Measurements from ENCODE around the gene CD177. TPM values are rescaled to one million over a fixed set of nuclear protein-coding genes. Genes with fewer than 3 reads are reported as not detected.
"Not testable (repeated sequence)": the region's sequence is repeated elsewhere in the genome, so short reads cannot be mapped to it uniquely, and the experiment has no call there.

Gene CD177
- total RNA-seq, 1 donor from 2014 or later, result not detected

DNA sequence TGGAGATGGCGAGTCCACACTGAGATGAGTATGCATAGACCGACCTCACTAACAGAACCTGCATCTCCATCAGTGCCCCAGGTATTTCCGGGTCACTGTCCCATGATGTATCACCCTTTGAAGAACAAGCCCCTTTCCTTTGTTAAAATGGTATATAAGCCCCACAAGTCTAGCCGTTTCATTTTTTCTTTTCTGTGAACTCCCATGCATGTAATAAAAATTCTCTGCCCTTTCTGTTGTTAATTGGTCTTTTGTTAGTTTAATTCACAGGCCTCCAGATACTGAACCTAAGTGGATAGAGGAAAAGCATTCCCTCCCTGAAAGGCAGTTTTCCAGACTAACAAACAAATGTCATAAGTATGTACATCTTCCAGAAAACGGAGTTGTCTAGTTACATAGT, 15.0 kb upstream of the CD177 start:
- peaks cover 57% of the 10 kb centered on the region for H3K9me3 Mint-ChIP-seq
- no peaks in the 10 kb centered on the region for H3K4me1 Mint-ChIP-seq
- H3K27me3 Mint-ChIP-seq (ENCODE audit: low read depth), result no peaks in the 10 kb centered on the region

DNA sequence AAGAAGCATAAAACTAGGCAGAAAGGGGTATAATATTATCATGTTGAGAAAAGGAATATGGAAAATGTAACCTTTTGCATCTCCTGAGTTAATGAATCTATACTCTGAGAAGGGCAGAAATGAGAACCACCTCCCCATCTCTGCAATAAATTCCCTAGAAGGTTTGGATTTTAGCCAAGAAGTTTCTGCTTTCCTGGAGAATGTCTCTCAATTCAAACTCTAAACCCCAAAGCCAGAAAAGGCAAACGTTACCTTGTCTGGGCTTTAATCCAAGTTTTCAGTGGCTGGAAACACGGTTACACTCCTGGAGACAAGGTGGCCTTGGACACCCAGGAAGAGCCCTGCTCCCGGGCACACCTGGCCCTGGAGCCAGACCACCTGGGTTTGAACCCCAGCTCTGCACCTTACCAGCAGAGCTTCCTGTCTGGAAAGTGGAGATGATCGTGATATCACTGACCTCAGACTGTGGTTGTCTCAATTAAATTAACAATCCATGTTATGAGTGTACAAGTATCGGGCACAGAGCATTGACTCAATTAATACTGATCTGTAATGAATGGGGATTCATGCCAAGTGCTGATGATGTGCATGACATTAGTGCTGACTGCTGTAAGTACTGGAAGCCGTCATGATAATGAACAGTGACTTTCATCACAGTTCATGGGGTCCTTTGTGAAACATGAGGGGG, 14.1 kb upstream of the CD177 start:
- peaks cover 51% of the 10 kb centered on the region for H3K9me3 Mint-ChIP-seq
- H3K27me3 Mint-ChIP-seq (ENCODE audit: low read depth); H3K36me3 Mint-ChIP-seq; H3K4me3 Mint-ChIP-seq; DNase-seq (ENCODE audit: low spot score in 2 of 2, unreplicated experiment in 2 of 2); H3K27ac Mint-ChIP-seq; H3K4me1 Mint-ChIP-seq: not testable (repeated sequence)

More for the DNA sequence above, 15.0 kb upstream of the CD177 start:
- Mint-ChIP-seq H3K27ac (no peak overlapping the region), H3K4me3 (no peak overlapping the region), H3K36me3 (no peaks in the 10 kb centered on the region)
- no peak for TF ChIP-seq CTCF (IDR thresholded peaks at IDR 0.05; ENCODE audit: unreplicated experiment)
- no peak for DNase-seq (ENCODE audit: low spot score in 2 of 2, unreplicated experiment in 2 of 2)

GRCh38 chr19:43340101-43340500, 13.4 kb upstream of the CD177 start:
- H3K36me3 Mint-ChIP-seq; H3K27me3 Mint-ChIP-seq (ENCODE audit: low read depth); H3K27ac Mint-ChIP-seq; DNase-seq (ENCODE audit: low spot score in 2 of 2, unreplicated experiment in 2 of 2); H3K4me1 Mint-ChIP-seq; H3K4me3 Mint-ChIP-seq: not testable (repeated sequence)
- peaks cover 51% of the 10 kb centered on the region for H3K9me3 Mint-ChIP-seq

DNA sequence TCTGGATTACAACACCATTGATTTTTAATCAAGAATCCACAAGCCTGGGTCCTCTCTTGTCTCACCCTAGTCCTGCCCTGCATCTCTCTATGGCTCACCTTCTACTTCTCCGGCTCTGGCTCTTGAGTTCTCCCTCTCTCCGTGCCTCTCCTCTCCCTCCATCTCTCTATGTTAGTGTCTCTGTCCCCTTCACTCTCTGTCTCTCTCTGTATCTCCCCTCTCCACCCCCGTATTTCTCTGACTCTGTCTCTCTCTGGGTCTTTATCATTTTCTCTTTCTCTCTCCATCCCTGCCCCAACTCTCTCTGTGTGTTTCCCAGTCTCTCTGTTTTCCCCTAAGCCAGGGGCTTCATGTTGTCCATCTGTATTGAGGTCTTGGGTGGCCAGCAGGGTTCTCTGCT, 12.4 kb upstream of the CD177 start:
- not testable (repeated sequence) for DNase-seq (ENCODE audit: low spot score in 2 of 2, unreplicated experiment in 2 of 2); H3K4me1 Mint-ChIP-seq; H3K27me3 Mint-ChIP-seq (ENCODE audit: low read depth); H3K36me3 Mint-ChIP-seq; H3K27ac Mint-ChIP-seq; H3K4me3 Mint-ChIP-seq
- H3K9me3 Mint-ChIP-seq, result peaks cover 48% of the 10 kb centered on the region

- not testable (repeated sequence) for DNase-seq (ENCODE audit: low spot score in 2 of 2, unreplicated experiment in 2 of 2); H3K27ac Mint-ChIP-seq; H3K36me3 Mint-ChIP-seq; H3K27me3 Mint-ChIP-seq (ENCODE audit: low read depth); H3K4me3 Mint-ChIP-seq; H3K4me1 Mint-ChIP-seq
- H3K9me3 Mint-ChIP-seq, result peaks cover 39% of the 10 kb centered on the region
These were observed 11.4 kb upstream of the CD177 start for GRCh38 chr19:43342104-43342503.

- not testable (repeated sequence) for H3K27ac Mint-ChIP-seq
- H3K9me3 Mint-ChIP-seq, result peaks cover 36% of the 10 kb centered on the region
These were observed 9.1 kb upstream of the CD177 start for GRCh38 chr19:43344347-43344925.

GRCh38 chr19:43349813-43350212, 3.7 kb upstream of the CD177 start:
- not testable (repeated sequence) for DNase-seq (ENCODE audit: low spot score in 2 of 2, unreplicated experiment in 2 of 2); H3K36me3 Mint-ChIP-seq; H3K4me1 Mint-ChIP-seq; H3K4me3 Mint-ChIP-seq; H3K27ac Mint-ChIP-seq
- peaks cover 16% of the 10 kb centered on the region for H3K9me3 Mint-ChIP-seq
- peaks cover 26% of the 10 kb centered on the region for H3K27me3 Mint-ChIP-seq (ENCODE audit: low read depth)

More at GRCh38 chr19:43344347-43344925, 9.1 kb upstream of the CD177 start:
- H3K27me3 Mint-ChIP-seq (ENCODE audit: low read depth); H3K4me3 Mint-ChIP-seq; DNase-seq (ENCODE audit: low spot score in 2 of 2, unreplicated experiment in 2 of 2); H3K36me3 Mint-ChIP-seq; H3K4me1 Mint-ChIP-seq: not testable (repeated sequence)

DNA sequence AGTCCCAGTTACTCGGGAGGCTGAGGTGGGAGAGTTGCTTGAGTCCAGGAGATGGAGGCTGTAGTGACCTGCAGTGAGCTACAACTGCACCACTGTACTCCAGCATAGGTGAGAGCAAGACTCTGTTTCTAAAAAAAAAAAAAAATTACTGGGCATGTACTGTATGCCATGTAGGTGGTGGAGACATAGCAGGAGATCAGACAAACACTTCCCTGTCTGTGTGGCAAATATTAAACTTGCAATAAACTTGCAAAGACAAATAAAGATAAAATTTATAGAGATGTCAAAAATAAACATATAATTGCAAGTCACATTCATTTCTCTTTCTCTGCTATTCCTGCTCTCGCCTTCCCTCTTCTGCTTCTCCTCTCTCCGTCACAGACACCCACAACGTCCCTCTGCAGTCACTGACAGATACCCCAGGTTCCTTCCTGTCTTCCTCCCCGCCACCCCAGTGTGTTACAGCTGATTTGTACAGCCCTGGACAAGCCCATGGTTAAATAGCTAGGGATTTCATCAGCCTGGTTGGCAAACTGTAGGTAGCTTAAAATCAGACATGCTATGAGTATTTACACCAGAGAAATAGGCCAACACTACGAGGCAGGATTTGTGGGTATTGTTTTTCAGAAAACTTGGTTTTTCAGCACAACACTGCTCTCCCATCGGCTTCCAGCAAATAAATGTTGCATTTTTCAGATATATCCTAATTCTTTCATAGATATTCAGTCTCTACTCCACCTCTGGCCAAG, 1.3 kb upstream of the CD177 start:
- Mint-ChIP-seq H3K9me3 (peaks cover 10% of the 10 kb centered on the region), H3K27me3 (ENCODE audit: low read depth) (peaks cover 32% of the 10 kb centered on the region), H3K4me3 (no peak overlapping the region), H3K4me1 (no peaks in the 10 kb centered on the region), H3K36me3 (no peaks in the 10 kb centered on the region), H3K27ac (no peak overlapping the region)
- DNase-seq (ENCODE audit: low spot score in 2 of 2, unreplicated experiment in 2 of 2), result no peak
- TF ChIP-seq CTCF (IDR thresholded peaks at IDR 0.05; ENCODE audit: unreplicated experiment), result no peak
